Smooth muscle cell (in vitro differentiated cells): ENCODE data around the gene DPP10. TPM values are rescaled to one million over a fixed set of nuclear protein-coding genes. Genes with fewer than 3 reads are reported as not detected.

Experiments
- DNase-seq: peaks from one replicate; lab custom pipeline; 2025; ENCODE audit not compliant: unreplicated experiment; lab: John Stamatoyannopoulos, UW
- H2AFZ ChIP-seq: fragments of 200-600 bp; sonication (generic); 2 replicates; pipeline ENCODE4 v1.6.0; 2016; ENCODE audit warnings: antibody characterized with exemption, low read depth, mild to moderate bottlenecking
- H3F3A ChIP-seq: fragments of 200-600 bp; sonication (generic); 2 replicates; pipeline ENCODE4 v1.6.0; 2017; ENCODE audit warnings: antibody characterized with exemption, low read depth
- H3K27ac ChIP-seq: fragments of 200-600 bp; sonication (generic); 2 replicates; pipeline ENCODE4 v1.5.1; 2016; ENCODE audit warnings: low read depth, mild to moderate bottlenecking
- H3K27me3 ChIP-seq: fragments of 200-600 bp; sonication (generic); 2 replicates; pipeline ENCODE4 v1.6.1; 2016; ENCODE audit warnings: low read depth, mild to moderate bottlenecking
- H3K36me3 ChIP-seq: fragments of 200-600 bp; sonication (generic); 2 replicates; pipeline ENCODE4 v1.5.1; 2016; ENCODE audit warnings: low read depth
- H3K4me1 ChIP-seq: fragments of 200-600 bp; sonication (generic); 2 replicates; pipeline ENCODE4 v1.5.1; 2016; ENCODE audit warnings: low read depth
- H3K4me2 ChIP-seq: fragments of 200-600 bp; sonication (generic); 2 replicates; pipeline ENCODE4 v1.6.0; 2016; ENCODE audit warnings: mild to moderate bottlenecking
- H3K4me3 ChIP-seq: fragments of 200-600 bp; sonication (generic); 2 replicates; pipeline ENCODE4 v1.5.1; 2016; ENCODE audit warnings: mild to moderate bottlenecking
- H3K79me2 ChIP-seq: fragments of 200-600 bp; sonication (generic); 2 replicates; pipeline ENCODE4 v1.6.0; 2016; ENCODE audit warnings: low read depth, mild to moderate bottlenecking
- H3K9ac ChIP-seq: fragments of 200-600 bp; sonication (generic); 2 replicates; pipeline ENCODE4 v1.6.0; 2016; ENCODE audit warnings: low read depth
- H3K9me3 ChIP-seq: fragments of 200-600 bp; sonication (generic); replicated peaks from 2 replicates; pipeline ENCODE4 v1.5.1; 2016; ENCODE audit warnings: low read depth
- H4K20me1 ChIP-seq: fragments of 200-600 bp; sonication (generic); 2 replicates; pipeline ENCODE4 v1.6.0; 2016; ENCODE audit warnings: low read depth
- CTCF ChIP-seq: fragments of 200-600 bp; sonication (generic); IDR thresholded peaks from 2 replicates; pipeline ENCODE4 v1.5.1; 2017; ENCODE audit warnings: borderline replicate concordance, mild to moderate bottlenecking, antibody characterized with exemption; ENCODE audit not compliant: insufficient read depth, poor library complexity, severe bottlenecking
- WGBS: methylation state at CpG from one replicate; pipeline ENCODE4 v1.1.7; 2016; ENCODE audit warnings: low lambda C conversion rate; 5-methylcytosine and 5-hydroxymethylcytosine counted together
- polyA plus RNA-seq: library from polyadenylated mRNA; unstranded; fragments of >200 nt; fragmentation: Nextera tagmentation; extraction: Ambion mirVana; gene quantifications from 2 replicates; pipeline ENCODE4 v1.2.1, GENCODE V29; 2016
- total RNA-seq: library from RNA; depleted of rRNA; stranded (reverse); fragments of >200 nt; gene quantifications from 2 replicates; pipeline ENCODE4 v1.2.3, GENCODE V29; 2014

The DPP10 gene
- total and polyA plus RNA-seq, 2 experiments from 2014 or later = 3.6 TPM; not detected in 1

DNA sequence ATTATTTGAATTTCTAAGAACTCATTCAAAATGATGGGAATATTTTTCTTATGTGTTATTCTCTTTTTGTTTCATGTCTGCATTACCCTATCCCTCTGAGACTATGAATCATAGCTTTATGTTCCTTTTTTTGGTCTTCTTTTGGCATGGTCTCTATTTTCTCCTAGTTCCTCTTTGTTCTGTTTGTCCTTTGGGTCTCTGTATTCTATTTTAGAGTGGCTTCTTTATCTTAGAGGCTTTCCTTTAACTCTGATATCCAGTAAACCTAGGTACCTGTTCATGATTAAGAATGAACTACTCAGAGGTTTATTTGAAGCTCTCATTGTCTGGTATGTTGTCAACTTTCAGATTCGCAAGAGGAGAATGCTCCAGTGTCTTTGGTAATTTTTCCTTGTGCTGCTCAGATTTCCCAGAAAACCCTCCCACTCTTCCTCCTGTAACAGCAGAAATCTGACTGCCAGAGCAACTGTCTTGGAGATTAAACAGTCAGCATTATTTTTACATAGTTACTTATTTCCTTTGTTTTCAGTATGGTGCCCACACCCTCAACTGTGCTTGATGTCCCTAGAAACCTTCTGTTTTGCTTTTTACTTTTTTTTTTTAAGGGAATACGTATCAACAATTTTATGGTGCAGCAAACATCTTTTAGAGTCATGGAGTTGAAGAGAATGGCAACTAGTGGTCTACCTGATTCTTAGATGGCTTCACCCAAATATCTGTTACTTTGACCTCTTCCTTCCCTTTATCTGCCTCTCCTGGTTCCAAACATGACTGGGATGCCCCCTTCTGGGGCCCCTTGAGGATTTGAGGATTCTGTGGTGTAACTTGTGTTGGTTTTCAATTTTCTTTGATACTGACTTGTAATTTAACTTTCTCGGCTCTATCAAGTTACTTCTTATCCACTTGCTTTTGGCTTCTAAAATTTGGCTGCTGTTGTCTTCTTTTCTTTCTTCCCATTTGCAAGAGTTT, 92.0 kb downstream of the DPP10 start:
- 66% methylated on average over 3 of the region's 3 CpGs for WGBS
- Histone ChIP-seq H3K79me2 (no peaks in the 10 kb centered on the region), H2AFZ (no peak overlapping the region), H3K4me2 (peak overlapping the region; percentile 24), H3K9me3 (no peaks in the 10 kb centered on the region), H4K20me1 (no peaks in the 10 kb centered on the region), H3K4me3 (no peak overlapping the region), H3F3A (no peaks in the 10 kb centered on the region), H3K27ac (no peak overlapping the region), H3K9ac (no peak overlapping the region), H3K27me3 (peaks cover 34% of the 10 kb centered on the region), H3K36me3 (no peaks in the 10 kb centered on the region), H3K4me1 (no peaks in the 10 kb centered on the region)
- TF ChIP-seq CTCF = no peak
- DNase-seq = no peak

DNA sequence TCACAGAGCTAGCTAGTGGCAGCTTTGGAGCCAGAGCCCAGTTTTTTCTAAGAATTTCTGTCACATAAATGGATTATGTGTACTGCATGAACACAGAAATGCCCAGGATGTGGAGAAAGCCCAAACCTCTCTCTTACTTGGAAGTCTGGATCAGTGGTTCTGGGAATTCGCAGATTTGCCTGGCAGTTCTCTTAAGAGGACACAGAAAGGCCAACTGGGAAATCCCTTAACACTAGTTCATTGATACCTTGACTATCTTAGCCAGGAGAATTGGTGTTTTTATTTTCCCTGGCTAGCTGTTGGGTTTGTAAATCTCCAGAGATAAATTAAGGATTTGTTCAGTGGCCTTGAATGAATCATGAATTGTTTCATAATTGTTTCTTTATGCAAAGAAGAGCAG, 95.3 kb downstream of the DPP10 start:
- no peaks in the 10 kb centered on the region for H3K79me2 ChIP-seq
- peaks cover 22% of the 10 kb centered on the region for H3K27me3 ChIP-seq
- H3F3A ChIP-seq = peaks cover 2% of the 10 kb centered on the region
- H2AFZ ChIP-seq = no peak overlapping the region
- H3K27ac ChIP-seq = no peak overlapping the region
- no peaks in the 10 kb centered on the region for H3K36me3 ChIP-seq
- no peak overlapping the region for H3K9ac ChIP-seq
- WGBS = 100% methylated on average over 1 of the region's 1 CpG
- no peaks in the 10 kb centered on the region for H3K9me3 ChIP-seq
- no peaks in the 10 kb centered on the region for H4K20me1 ChIP-seq
- TF ChIP-seq CTCF = no peak
- peaks cover 4% of the 10 kb centered on the region for H3K4me1 ChIP-seq
- no peak for DNase-seq
- H3K4me3 ChIP-seq = no peak overlapping the region
- no peak overlapping the region for H3K4me2 ChIP-seq

- peak overlapping the region; percentile 48 for H3K4me2 ChIP-seq
- H3K4me1 ChIP-seq = peaks cover 10% of the 10 kb centered on the region
- peak overlapping the region; percentile 9 for H3K4me3 ChIP-seq
- TF ChIP-seq CTCF = no peak
- H3K9ac ChIP-seq = no peak overlapping the region
- H2AFZ ChIP-seq = no peak overlapping the region
- H3K36me3 ChIP-seq = no peaks in the 10 kb centered on the region
- no peaks in the 10 kb centered on the region for H4K20me1 ChIP-seq
- H3K27ac ChIP-seq = peak overlapping the region; percentile 39
- DNase-seq = no peak
- H3K27me3 ChIP-seq = peaks cover 2% of the 10 kb centered on the region
- H3K79me2 ChIP-seq = no peaks in the 10 kb centered on the region
- peaks cover 15% of the 10 kb centered on the region for H3F3A ChIP-seq
- no peaks in the 10 kb centered on the region for H3K9me3 ChIP-seq
- 12% methylated on average over 2 of the region's 2 CpGs for WGBS
Observed at GRCh38 chr2:114542695-114543094, 100.3 kb downstream of the DPP10 start.
